Measurements from ENCODE around the gene GSE1. TPM values are rescaled to one million over a fixed set of nuclear protein-coding genes. Genes with fewer than 3 reads are reported as not detected.

The GSE1 gene
- total RNA-seq, 4 donors from 2014 or later = 54.2 to 155 (median 71.9) TPM

DNA sequence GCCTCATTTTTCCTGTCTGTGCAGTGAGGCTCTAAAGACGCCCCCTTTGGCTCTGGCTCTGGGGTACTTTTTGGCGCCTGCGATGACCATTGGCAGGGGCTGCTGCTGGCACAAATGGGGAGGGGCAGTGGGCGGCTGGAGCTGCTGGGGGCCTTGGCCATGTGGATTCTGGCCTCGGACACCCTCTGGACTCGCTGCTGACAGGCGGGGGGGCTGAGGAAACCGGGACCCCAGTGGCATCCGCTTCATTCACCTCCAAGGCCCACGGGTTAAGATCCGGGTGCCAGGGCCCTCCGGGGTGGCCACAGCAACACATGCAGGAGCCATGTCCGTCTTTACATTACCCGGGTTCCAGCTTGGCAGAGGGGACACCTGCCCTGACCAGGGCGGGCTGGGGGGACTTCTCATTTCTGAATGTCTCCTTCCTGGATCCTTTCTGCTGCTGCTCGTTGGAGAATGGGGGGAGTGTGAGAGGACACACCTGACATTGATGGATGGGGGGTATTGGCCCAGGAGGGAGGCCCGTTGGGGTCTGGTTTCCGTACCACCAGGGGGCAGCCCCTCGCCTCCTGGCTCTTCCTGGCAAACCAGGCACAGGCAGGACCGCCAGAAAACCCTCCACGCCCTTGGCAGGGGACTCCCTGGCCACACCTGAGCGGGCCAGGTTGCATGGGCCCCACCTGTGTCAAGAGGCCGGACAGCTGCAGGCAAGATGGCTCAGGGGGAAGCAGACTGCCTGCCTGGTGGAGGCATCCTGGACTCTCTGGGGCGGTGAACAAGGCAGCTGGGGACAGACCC is 21.8 kb downstream of the GSE1 start:
- peak; percentile 33 to 43 for DNase-seq
- H3K9me3 ChIP-seq = no peaks in the 10 kb centered on the region
- TF ChIP-seq POLR2A (IDR thresholded peaks at IDR 0.05) = no peak
- TF ChIP-seq, protein P1, sequence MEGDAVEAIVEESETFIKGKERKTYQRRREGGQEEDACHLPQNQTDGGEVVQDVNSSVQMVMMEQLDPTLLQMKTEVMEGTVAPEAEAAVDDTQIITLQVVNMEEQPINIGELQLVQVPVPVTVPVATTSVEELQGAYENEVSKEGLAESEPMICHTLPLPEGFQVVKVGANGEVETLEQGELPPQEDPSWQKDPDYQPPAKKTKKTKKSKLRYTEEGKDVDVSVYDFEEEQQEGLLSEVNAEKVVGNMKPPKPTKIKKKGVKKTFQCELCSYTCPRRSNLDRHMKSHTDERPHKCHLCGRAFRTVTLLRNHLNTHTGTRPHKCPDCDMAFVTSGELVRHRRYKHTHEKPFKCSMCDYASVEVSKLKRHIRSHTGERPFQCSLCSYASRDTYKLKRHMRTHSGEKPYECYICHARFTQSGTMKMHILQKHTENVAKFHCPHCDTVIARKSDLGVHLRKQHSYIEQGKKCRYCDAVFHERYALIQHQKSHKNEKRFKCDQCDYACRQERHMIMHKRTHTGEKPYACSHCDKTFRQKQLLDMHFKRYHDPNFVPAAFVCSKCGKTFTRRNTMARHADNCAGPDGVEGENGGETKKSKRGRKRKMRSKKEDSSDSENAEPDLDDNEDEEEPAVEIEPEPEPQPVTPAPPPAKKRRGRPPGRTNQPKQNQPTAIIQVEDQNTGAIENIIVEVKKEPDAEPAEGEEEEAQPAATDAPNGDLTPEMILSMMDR (IDR thresholded peaks at IDR 0.05) = peak in 1 of 6 experiments; percentile 19
- intact Hi-C loops (cut with DNase I) = no loop called here
- H3K27ac ChIP-seq = no peak overlapping the region
- peaks cover 24 to 45% of the 10 kb centered on the region in 2 donors for H3K4me1 ChIP-seq
- H3K4me3 ChIP-seq (replicated peaks in 1 of 3) = no peak overlapping the region
- 78 to 88% methylated on average over 5 to 15 of the region's 24 CpGs for WGBS, 2 donors
- no peaks in the 10 kb centered on the region for H3K27me3 ChIP-seq
- H3K36me3 ChIP-seq = peaks cover 0 to 2% of the 10 kb centered on the region in 2 donors

DNA sequence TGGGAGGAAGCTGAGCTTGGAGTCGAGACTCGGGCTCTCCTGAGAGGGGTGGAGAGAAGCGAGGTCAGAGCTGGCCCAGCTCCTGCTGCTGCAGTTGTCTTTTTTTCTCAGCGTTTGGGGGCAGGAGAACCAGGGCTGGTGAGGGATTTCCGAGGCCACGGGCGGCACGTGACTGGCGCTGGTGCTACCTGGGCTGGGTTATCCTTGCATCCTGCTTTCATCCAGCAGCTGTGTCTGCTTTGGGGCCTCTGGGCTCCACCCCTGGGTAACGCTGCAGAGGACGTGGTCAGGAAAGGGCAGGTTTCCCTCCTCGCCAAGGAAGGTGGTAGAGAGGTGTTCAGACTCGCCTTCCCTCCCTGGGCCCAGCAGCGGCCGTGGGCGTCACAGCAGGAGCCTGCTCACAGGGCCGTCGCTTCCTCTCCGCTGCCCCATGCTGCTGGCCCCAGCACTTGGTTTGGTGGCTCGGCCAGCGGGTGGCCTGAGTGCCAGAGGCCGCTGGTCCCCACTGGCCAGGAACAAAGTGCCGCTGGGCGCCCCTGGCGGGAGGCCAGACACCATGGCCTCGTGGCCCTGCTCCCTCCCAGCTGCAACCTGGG is 22.5 kb downstream of the GSE1 start:
- peak; percentile 68 to 74 for DNase-seq
- intact Hi-C loops (cut with DNase I) = no loop called here
- Histone ChIP-seq H3K4me3 (replicated peaks in 1 of 3) (no peak overlapping the region), H3K27me3 (no peaks in the 10 kb centered on the region), H3K36me3 (peaks cover 0 to 2% of the 10 kb centered on the region in 2 donors), H3K27ac (no peak overlapping the region), H3K9me3 (no peaks in the 10 kb centered on the region), H3K4me1 (peaks cover 24 to 45% of the 10 kb centered on the region in 2 donors)
- WGBS, 2 donors = 77 to 83% methylated on average over 11 to 21 of the region's 26 CpGs
- TF ChIP-seq, protein P1 (IDR thresholded peaks at IDR 0.05) = no peak
- no peak for TF ChIP-seq POLR2A (IDR thresholded peaks at IDR 0.05)

DNA sequence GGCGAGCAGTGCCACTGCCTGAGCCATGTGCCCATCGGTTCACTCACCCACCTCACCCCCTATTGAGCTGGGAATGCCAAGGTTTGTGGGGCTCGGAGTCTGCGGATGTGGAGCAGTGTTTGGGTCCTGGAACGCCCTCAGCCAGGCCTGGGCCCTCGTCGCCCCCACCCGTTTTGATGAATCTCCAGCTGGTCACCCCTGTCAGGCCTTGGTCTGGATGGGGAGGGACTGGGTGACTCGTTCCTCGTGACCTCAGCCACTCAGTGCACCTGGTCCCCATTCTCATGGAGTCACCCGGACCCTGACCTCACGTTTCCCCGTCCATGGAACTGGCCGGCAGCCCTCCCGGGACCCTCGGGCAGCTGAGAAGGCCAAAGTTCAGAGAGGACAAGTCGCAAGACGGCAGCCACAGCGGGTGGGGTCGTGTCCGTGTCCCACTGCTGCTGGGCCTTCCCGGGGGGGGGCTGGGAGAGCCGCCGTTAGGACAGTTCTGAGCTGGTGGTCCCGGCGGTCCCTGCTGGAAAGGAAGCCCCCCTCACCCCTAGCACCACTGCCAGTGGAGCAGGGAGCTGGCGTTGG is 23.2 kb downstream of the GSE1 start:
- H3K4me1 ChIP-seq = peaks cover 22 to 46% of the 10 kb centered on the region in 2 donors

DNA sequence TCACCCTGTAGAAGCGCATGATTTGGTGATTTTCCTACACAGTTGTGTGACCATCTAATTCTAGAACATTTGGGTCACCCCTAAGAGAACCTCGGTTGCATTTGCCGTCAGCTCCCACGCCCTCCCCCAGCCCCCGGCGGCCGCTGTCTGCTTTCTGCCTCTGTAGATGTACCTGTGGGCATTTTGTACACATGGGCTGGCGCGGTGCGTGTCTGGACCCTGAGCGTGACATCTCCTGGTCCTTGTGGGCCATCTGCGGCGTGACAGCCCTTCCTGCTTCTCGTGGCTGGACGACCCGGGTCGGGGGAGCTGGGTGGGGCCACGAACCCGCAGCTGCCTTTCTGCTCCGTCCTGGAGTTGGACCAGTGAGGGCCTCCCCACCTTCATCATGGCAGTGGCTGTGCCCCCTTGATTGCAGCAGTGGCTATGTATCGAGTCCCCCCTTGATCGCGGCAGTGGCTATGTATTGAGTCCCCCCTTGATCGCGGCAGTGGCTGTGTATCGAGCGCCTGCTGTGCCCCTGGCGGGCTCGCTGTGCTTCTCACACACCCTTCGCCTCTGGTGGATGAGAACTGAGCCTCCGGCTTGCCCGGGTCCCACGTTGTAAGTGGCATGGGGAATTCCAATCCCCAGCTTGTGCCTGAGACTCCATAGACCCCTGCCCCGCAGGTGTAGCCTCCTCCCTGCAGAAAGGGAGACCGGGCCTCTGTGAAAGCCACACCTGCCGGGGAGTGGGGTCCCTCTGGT is 24.1 kb downstream of the GSE1 start:
- no peaks in the 10 kb centered on the region for H3K27me3 ChIP-seq
- no peak for DNase-seq
- no peak overlapping the region for H3K4me3 ChIP-seq (replicated peaks in 1 of 3)
- intact Hi-C loops (cut with DNase I) = no loop called here
- H3K9me3 ChIP-seq = no peaks in the 10 kb centered on the region
- peaks cover 25 to 44% of the 10 kb centered on the region in 2 donors for H3K4me1 ChIP-seq
- TF ChIP-seq, protein P1 (IDR thresholded peaks at IDR 0.05) = no peak
- TF ChIP-seq POLR2A (IDR thresholded peaks at IDR 0.05) = no peak
- peaks cover 0 to 2% of the 10 kb centered on the region in 2 donors for H3K36me3 ChIP-seq
- 86 to 90% methylated on average over 30 to 34 of the region's 36 CpGs for WGBS, 2 donors
- H3K27ac ChIP-seq = peak overlapping the region in 2 of 3 donors; percentile 56 to 73

More for the DNA sequence above, 23.2 kb downstream of the GSE1 start:
- WGBS, 2 donors = 93 to 95% methylated on average over 13 to 18 of the region's 27 CpGs
- intact Hi-C loops (cut with DNase I) = no loop called here
- Histone ChIP-seq H3K4me3 (replicated peaks in 1 of 3) (no peak overlapping the region), H3K27me3 (no peaks in the 10 kb centered on the region), H3K27ac (no peak overlapping the region), H3K9me3 (no peaks in the 10 kb centered on the region), H3K36me3 (peaks cover 0 to 2% of the 10 kb centered on the region in 2 donors)
- TF ChIP-seq, protein P1 (IDR thresholded peaks at IDR 0.05) = no peak
- no peak for TF ChIP-seq POLR2A (IDR thresholded peaks at IDR 0.05)
- no peak for DNase-seq

Measured in thyroid gland (tissue), 4 donors.